ENCODE measurements around the gene CEACAM8.
"Not testable (repeated sequence)": the region's sequence is repeated elsewhere in the genome, so short reads cannot be mapped to it uniquely, and the experiment has no call there.

Gene CEACAM8

GRCh38 chr19:42571116-42571515, 23.6 kb downstream of the CEACAM8 start:
- no peak for DNase-seq

DNA sequence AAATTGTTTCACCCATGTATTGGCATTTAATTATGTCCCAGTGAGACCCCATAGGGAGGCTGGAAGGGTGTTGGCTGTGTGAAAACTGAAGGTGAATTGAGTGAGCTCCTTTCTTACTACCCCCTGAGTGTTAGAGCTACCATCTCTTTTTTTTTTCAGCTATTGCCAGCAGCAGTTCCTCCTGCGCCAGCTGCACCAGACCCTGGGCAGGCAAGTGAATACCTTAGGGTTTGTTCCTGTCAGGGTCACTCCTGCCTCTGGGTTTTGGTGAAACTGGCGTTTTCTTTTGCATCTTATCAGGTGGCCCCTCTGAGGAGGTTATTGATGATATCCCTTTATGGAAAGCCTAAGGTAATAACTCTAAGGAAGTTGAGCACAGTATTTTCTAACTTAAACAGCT, 25.5 kb downstream of the CEACAM8 start:
- no peak for DNase-seq

DNA sequence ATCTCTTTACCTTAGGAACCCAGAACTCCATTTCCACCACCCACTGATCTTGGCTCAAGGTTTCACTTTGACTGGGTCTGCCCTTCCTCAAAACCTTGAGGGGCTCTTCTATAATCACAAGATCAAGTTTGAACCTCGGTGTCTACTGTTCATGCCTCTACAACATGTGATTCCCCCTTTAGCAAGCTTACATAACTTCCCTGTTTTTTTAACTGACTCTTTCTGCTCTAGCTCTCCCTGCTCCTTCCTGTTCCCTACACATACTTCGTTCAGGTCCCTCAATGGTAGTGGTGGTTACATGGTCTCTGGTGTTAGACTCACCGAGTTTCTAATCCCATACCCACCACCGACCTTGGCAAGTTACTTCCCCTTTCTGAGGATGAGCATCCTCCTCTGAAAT, 26.7 kb downstream of the CEACAM8 start:
- no peak for DNase-seq

GRCh38 chr19:42567567-42567966, 27.2 kb downstream of the CEACAM8 start:
- no peak for DNase-seq

DNA sequence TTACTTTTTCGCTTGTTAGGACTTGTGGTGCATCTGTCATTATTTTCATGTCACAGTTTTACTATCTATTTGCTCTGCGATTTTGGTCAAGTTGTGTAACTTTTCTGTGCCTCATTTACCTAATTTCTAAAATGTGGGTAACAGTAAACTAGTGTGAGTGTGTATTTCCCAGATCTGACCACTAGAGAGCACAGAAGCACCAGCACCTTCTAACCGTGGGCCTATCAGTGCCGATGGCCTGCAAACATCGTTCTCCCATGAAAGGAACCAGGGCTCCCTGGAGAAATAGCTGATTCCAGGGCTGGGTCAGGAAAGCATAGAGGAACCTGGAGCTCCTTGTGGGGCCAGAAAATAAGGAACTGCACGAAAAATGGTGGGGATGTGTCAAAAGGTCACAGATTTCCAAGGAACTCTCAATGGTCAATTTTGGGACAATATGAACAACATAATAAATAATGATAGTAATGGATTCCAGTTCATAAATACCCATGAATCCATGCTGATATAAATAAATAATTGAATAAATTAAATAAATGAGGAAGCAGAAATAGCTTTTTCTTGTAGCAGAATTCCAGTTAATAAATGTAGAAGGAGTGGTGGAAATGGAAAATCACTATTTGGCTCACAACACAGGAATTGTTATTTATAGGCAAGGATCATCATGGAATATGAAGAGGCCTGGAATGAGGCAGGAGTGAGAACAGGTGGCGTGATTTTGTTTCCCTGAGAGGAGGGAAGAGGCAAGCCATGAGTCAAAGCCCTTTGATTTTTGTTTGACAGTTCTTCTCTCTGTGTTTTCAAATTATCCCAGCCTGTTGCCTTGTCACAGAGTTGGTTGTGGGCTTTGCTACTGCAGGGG, 31.1 kb downstream of the CEACAM8 start:
- peak; percentile 11 to 16 for DNase-seq

DNA sequence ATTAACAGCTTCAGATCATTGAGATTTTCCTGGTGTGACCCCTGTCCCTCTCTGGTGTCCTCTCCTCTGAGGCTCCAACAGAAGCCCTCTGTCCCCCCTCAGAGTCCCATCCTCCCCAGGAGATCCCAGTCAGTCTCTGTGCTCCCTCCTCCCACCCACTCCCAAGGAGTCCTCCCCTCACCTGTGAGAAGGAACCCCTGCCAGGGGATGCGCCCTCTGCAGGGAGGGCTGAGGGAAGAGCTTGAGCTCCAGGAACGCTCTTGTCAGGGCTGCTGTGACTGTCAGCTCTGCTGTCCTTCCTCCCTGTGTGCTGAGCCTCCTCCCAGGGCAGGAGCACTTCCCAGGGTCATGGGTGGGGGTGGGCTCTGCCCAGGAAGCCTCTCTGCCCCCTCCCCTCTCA, 33.2 kb downstream of the CEACAM8 start:
- DNase-seq, result no peak

GRCh38 chr19:42560731-42561130, 34.0 kb downstream of the CEACAM8 start:
- no peak for DNase-seq

GRCh38 chr19:42558450-42559150, 36.1 kb downstream of the CEACAM8 start:
- DNase-seq, result no peak

GRCh38 chr19:42557386-42557871, 37.3 kb downstream of the CEACAM8 start:
- DNase-seq, result not testable (repeated sequence)

- no peak for DNase-seq
These were observed 38.9 kb downstream of the CEACAM8 start for GRCh38 chr19:42555801-42556200.

- DNase-seq, result no peak
These were observed 39.4 kb downstream of the CEACAM8 start for GRCh38 chr19:42555317-42555716.

DNA sequence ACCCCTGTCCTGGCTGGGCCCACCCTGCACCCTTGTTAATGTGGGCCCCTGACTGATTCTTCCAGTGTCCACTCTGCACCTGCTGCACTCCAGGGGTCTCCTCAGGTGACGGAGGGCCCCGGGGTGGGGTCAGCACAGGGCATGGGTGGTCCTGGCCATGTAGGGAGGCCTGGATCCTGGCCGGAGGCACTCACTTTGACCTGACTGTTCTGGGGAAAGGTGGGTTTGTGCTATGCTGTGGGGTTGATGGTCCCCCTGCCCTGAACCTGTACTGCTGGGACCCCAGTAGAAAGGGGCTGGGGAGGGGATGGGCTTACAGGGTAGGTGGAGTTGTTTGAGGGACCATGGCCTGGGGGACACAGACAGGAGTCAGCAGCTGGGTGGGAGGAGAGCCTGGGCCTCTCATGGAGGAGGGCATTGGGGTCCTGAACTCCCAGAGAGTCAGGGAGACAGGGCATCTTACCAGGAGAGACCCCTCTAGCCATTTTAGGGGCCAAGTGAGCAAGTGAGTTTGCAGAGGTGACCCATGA, 40.6 kb downstream of the CEACAM8 start:
- DNase-seq, result no peak

DNA sequence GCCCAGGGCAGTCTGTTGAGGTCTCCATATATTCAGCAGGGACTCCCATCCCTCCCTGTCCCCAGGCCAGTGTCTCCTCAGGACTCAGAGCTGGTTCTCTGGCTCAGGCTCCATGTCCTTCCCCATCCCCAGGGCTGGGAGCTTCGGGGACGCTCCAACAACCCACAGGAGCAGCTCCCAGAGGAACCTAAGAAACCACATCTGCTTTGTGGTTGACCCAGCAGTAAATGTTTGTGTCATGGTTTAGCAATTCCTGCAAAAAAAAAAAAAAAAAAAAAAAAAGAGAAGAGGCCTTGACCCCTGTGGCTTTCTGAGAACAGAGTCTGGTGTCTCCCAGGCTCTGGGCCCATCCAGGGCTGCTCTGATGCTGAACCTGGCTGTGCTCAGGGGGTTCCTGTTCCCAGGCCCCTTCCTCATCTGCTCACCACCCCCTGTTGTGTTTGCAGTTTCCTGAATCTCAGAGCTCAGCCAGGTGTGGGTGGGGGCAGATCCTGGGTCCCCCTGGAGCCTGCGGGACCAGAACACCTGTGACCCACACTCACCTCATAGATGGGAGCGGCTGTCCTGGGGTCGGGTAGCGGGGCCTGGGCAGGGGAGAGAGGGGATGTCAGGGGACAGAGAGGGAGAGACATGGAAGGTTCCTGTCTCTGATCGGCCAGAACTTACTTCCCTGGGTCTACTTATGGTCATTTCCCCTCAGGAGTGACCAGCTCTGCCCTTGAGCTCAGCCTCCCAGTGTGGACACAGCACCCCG, 41.3 kb downstream of the CEACAM8 start:
- DNase-seq, result no peak

DNA sequence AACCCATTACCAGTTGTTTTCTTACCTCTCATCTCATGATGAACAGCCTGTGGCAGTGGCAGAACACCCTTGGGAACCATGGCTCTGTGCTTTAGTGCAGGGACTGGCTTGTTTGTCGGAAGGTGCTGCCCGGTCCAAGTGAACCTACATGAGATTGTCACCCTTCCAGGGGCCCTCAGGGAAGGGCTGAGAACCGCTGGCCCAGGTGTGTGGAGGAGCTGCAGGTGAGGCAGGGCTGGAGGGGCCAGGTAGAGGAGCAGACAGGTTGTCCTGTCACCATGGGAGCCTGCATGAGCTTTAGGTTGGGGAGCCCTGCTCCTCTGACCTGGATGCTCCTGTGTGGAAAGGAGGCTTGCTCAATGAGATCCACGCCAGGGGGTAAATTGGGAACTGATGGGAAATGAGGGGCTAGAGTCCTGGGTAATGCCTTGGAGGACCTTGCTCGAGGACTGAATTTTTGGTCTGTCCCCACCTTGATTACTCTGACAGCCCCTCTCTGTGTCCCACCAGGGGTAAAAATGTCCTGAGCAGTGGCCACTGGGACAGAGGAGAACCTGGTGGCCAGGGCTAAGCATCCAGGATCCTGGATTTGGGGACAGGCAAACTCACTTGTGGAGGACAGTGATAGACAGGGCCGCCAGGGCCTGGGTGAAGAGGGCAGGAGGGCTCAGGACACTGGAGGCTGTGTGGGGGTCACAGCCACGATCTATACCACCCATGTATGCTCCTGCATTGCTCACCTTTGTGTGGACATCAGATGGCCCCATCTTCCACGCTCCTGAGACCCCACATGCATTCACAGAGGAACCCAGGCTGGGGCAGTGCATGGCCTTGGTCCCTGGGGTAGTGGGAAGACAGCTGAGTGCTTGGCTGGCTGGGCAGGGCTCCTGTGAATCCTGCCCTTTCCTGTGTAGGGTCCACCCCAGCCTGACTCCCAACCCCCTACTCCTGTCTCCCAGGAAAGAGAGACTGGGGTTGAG, 42.3 kb downstream of the CEACAM8 start:
- DNase-seq, result no peak

DNA sequence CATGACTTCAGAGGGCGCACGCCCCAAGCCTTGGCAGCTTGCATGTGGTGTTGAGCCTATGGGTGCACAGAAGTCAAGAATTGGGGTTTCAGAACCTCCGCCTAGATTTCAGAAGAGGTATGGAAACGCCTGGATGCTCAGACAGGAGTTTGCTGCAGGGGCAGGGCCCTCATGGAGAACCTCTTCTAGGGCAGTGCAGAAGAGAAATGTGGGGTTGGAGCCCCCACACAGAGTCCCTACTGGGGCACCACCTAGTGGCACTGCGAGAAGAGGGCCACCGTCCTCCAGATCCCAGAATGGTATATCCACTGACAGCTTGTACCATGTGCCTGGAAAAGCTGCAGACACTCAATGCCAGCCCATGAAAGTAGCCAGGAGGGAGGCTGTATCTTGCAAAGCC, 44.2 kb downstream of the CEACAM8 start:
- not testable (repeated sequence) for DNase-seq

DNA sequence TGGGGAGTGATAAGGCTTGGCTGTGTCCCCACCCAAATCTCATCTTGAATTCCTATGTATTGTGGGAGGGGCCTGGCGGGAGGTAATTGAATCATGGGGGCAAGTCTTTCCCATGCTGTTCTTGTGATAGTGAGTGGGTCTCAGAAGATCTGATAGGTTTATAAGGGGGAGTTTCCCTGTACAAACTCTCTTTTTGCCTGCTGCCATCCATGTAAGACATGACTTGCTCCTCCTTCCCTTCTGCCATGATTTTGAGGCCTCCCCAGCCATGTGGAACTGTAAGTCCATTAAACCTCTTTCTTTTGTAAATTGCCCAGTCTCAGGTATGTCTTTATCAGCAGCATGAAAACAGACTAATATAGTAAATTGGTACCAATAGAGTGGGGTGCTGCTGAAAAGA, 45.7 kb downstream of the CEACAM8 start:
- DNase-seq, result not testable (repeated sequence)

GRCh38 chr19:42548552-42548951, 46.2 kb downstream of the CEACAM8 start:
- no peak for DNase-seq

DNA sequence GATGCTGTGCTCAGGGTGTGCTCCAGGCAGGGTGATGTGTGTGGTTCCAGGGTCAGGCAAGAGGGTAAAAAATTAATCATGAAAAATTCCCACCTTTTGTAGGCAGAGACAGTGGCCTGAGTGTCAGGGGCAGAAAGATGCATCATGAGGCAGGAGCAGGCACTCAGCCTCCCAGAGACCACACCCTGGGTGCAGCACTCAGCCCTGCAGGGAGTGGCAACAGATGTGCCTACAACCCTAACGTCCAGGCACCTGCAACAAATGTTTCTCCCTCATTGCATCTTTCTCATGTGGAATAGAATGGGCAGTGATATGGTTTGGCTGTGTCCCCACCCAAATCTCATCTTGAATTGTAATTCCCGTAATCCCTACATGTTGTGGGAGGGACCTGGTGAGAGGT, 46.8 kb downstream of the CEACAM8 start:
- no peak for DNase-seq

DNA sequence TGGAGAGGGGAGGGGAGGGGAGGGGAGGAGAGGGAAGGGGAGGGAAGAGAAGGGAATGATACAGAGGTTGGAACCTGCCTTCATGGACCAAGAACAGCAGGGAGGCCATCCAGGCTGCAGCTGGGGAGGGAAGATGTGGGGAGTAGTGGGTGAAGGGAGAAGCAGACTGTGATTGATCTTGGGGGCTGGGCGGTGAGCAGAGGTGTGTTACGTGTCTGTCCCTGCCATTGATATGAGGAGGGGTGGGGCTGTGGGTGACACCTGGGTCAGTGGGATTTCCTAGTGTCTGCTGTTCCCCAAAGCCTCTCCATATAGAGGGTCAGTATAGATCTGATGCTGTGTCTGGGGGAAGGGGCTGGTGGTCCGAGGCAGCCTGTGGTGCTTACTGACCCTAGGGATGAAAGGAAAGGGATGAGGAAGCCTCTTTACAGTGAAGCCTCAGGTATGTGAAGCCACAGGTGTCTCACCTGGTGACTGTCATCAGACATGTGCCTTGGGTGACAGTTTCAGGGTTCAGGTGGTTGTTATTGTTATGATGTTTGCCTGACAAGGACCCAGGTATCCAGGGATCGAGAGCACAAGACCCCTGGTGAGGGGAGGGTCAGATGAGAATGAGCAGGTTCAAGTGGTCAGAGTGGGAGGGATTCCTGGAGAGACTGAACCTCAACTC, 47.8 kb downstream of the CEACAM8 start:
- DNase-seq, result no peak

DNA sequence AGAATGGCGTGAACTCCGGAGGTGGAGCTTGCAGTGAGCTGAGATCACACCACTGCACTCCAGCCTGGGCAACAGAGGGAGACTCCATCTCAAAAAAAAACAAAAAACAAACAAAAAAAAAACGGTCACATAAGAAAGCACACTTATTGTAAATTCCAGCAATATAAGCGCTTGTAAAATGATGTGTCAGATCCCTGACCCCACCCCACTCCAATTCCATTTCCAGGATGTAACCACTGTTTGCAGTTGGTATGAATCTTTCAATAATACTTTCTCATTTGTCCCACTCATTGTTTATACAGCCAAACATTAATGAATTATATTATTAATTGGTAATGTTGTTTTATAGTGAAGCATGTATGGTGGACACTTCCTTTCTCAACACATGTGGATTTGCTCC, 50.6 kb downstream of the CEACAM8 start:
- DNase-seq, result no peak

GRCh38 chr19:42542791-42543190, 51.9 kb downstream of the CEACAM8 start:
- no peak for DNase-seq

Data from NCI-H524 (cell line).